HFFc6 (cell line): ENCODE data around the gene NPB. TPM values are rescaled to one million over a fixed set of nuclear protein-coding genes. Genes with fewer than 3 reads are reported as not detected.
A peak's percentile ranks its signal among the peaks of the same experiment; 100 is the strongest.

Experiments
- DNase-seq: peaks from one replicate; pipeline ENCODE4 v3.0.0-alpha.2; 2018
- H3K27ac Mint-ChIP-seq: 2 replicates; pipeline ENCODE4 v1.8.0; 2020; ENCODE audit warnings: mild to moderate bottlenecking, mixed read lengths
- H3K27me3 Mint-ChIP-seq: 2 replicates; pipeline ENCODE4 v1.8.0; 2021; ENCODE audit warnings: mild to moderate bottlenecking, moderate library complexity, mixed read lengths; ENCODE audit not compliant: insufficient read depth
- H3K36me3 Mint-ChIP-seq: 2 replicates; pipeline ENCODE4 v1.8.0; 2021; ENCODE audit warnings: low read depth, mixed read lengths
- H3K4me1 Mint-ChIP-seq: 2 replicates; pipeline ENCODE4 v1.8.0; 2020; ENCODE audit warnings: low read depth, mixed read lengths
- H3K4me3 Mint-ChIP-seq: 2 replicates; pipeline ENCODE4 v1.8.0; 2020; ENCODE audit warnings: mild to moderate bottlenecking, moderate library complexity, mixed read lengths
- H3K9me3 Mint-ChIP-seq: 2 replicates; pipeline ENCODE4 v1.8.0; 2020; ENCODE audit warnings: mild to moderate bottlenecking, mixed read lengths
- CTCF ChIP-seq: fragments of 200-600 bp; sonication (generic); IDR thresholded peaks from 2 replicates; pipeline ENCODE4 v1.5.0; 2021; ENCODE audit warnings: antibody characterized with exemption, mild to moderate bottlenecking
- total RNA-seq, 6 experiments: library from RNA; stranded (reverse); fragmentation: NEBNext Ultra II Directional; extraction: Animal tissue kit (Norgen Biotek cat#: 25700); gene quantifications; 2 replicates in 1 of 6; 3 replicates in 5 of 6; pipeline ENCODE4 v1.2.3, GENCODE V29; 2021

Gene NPB
- total RNA-seq, 6 experiments from 2014 or later, result 0.53 to 1.5 (median 0.71) TPM

- Mint-ChIP-seq H3K27ac (no peak overlapping the region), H3K4me3 (peak overlapping the region; percentile 59; the same call in 1 of the 2 replicates), H3K9me3 (no peaks in the 10 kb centered on the region), H3K4me1 (peaks cover 12% of the 10 kb centered on the region), H3K36me3 (no peaks in the 10 kb centered on the region), H3K27me3 (no peaks in the 10 kb centered on the region; the same call in none of the 2 replicates)
- DNase-seq, result no peak
- no peak for TF ChIP-seq CTCF
Measured at GRCh38 chr17:81929253-81930141, 27.5 kb downstream of the NPB start.

GRCh38 chr17:81930142-81931125 lies 28.4 kb downstream of the NPB start:
- no peaks in the 10 kb centered on the region; the same call in none of the 2 replicates for H3K27me3 Mint-ChIP-seq
- no peaks in the 10 kb centered on the region for H3K9me3 Mint-ChIP-seq
- peaks cover 12% of the 10 kb centered on the region for H3K4me1 Mint-ChIP-seq
- no peaks in the 10 kb centered on the region for H3K36me3 Mint-ChIP-seq
- DNase-seq, result no peak
- no peak overlapping the region for H3K4me3 Mint-ChIP-seq
- H3K27ac Mint-ChIP-seq, result no peak overlapping the region
- no peak for TF ChIP-seq CTCF

GRCh38 chr17:81931189-81931556 lies 29.1 kb downstream of the NPB start:
- no peaks in the 10 kb centered on the region for H3K9me3 Mint-ChIP-seq
- no peaks in the 10 kb centered on the region for H3K36me3 Mint-ChIP-seq
- no peaks in the 10 kb centered on the region; the same call in none of the 2 replicates for H3K27me3 Mint-ChIP-seq
- H3K4me1 Mint-ChIP-seq, result peaks cover 11% of the 10 kb centered on the region
- H3K27ac Mint-ChIP-seq, result no peak overlapping the region
- TF ChIP-seq CTCF, result no peak
- H3K4me3 Mint-ChIP-seq, result no peak overlapping the region
- DNase-seq, result no peak

- no peaks in the 10 kb centered on the region; the same call in none of the 2 replicates for H3K27me3 Mint-ChIP-seq
Measured at GRCh38 chr17:81931557-81932332, 29.7 kb downstream of the NPB start.

More at GRCh38 chr17:81931557-81932332, 29.7 kb downstream of the NPB start:
- Mint-ChIP-seq H3K4me1 (peaks cover 8% of the 10 kb centered on the region), H3K27ac (no peak overlapping the region), H3K9me3 (no peaks in the 10 kb centered on the region), H3K36me3 (no peaks in the 10 kb centered on the region), H3K4me3 (no peak overlapping the region)
- no peak for TF ChIP-seq CTCF
- no peak for DNase-seq
